ENCODE measurements around the gene AGAP1.

- TF ChIP-seq CTCF (IDR thresholded peaks at IDR 0.05) (no peak), POLR2A (IDR thresholded peaks at IDR 0.05) (no peak)
These were observed 155.6 kb downstream of the AGAP1 start for GRCh38 chr2:235649418-235649817.
